Endometrium (tissue), 2 donors: ENCODE measurements around the gene DGKG.

Experiments used
- FAIRE-seq: peaks from 2 replicates; lab custom pipeline; 2012; peaks lifted over from hg19 to GRCh38; lab: Jason Lieb, UNC
- donor health status: control.
- donor health status: control.

Gene DGKG

DNA sequence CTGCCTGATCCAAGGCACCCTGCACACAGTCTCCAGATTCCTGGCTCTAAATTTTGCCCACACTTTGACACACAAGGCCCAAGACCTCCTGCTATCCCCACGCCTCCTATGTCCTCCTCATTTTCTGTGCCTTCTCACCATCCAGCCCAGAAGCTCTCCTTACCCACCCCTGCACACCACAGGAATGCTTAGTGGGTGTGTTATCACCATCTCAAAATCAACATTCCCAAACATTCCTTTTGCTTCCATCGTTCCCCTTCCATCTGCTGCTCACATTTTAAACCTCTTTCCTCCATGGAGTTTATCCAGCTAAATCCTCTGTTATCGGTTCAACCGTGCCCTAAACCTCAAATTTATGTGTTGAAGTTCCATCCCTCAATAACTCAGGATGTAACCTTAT is 43.9 kb downstream of the DGKG start:
- no peak for FAIRE-seq

DNA sequence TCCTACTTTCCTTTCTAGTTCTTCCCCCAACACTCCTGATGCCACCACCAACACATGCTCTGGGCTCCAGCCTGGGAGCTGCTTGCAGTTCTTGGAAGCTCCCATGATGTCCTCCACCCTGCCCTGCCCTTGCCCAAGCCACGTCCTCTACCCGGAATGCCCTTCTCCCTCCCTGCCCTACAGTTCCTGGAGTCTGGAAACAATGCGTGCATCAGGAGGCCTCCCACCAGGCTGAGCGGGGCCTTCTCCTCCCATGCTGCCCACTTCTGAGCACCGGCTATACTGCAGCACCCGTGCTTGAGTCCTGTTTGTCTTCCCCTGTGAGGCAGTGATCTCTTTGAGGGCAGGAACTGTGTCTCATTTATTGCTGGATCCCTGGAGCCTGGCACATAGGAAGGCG is 44.6 kb downstream of the DGKG start:
- FAIRE-seq: no peak

DNA sequence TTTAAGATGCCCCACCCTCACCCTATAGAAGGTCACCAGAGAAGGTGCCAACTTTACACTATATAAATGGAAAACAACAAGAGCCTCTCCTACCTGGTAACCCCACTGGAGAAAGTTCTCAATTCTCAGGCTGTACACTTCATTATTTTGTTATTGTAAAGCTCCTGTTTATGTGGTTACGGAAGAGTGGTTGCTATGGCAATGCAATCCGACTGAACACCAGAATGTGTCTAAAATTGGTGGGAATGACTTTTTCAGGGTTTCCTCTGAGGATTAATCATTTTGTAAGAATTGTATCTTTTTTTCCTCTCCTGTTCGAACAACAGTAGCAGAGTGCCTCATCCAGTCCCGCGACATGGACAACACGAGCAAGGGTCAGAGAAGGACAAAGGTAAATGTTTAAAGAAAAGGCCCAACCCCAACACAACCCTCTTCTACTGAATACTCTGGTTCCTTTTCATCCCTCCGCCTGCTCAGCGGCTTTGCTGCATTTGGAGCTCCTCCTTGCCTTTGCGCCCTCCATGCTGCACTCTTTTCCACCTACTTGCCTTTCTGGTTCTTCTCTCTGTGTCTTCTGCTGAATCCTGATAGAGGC is 45.3 kb downstream of the DGKG start:
- FAIRE-seq: no peak

DNA sequence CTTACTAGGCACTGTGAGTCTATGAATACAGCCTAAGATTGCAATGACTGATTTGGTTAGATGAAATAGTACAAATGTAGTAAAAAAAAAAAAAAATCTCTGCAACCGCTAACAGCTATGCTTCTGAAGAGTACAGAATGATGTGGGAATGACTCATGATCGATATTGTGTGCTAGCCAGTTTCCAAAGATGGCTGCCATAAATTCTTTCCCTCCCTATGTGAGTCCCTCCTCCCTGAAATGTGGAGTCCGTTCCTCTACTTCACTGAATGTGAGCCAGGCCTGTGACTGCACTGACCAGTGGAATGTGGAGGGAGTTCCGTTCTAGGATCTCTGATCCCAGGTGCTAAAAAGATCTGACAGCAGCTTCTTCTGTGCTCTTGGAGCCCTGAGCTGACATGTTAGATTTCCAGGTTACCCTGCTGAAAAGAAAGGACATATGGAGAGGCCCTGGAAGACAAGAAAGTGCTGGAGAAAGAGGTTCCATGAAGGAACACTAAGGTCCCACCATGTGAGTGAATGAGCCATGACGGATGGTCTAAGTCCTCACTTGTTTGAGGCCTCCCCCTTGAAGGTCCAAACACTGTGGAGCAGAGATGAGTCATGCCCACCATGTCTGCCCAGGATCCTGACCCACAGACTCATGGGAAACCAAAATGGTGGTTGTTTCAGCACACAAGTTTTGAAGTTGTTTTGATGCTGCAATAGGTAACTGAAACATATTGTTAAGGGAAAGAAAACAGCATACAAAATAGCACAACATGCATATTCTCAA is 46.3 kb downstream of the DGKG start:
- no peak for FAIRE-seq

DNA sequence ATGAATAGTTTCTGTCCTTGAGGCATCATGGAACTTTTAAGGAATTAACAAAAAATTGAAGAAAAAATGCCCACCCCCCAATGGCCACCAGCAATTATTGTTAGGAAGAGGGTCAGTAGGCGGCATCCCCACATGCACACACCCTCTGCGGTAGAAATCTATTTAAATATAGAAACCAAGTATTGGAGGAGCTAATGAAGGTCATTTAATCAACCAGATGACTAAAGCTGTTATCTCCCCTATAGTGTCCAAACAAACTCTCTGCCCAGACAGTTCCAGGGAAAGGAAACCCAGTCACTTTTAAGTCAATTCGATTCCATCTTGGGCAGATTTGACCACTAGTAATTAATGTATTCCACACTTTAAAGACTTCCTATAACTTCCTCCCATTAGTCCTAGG is 47.1 kb downstream of the DGKG start:
- FAIRE-seq: no peak

- FAIRE-seq: no peak
Measured at GRCh38 chr3:186311441-186311840, 50.6 kb downstream of the DGKG start.

DNA sequence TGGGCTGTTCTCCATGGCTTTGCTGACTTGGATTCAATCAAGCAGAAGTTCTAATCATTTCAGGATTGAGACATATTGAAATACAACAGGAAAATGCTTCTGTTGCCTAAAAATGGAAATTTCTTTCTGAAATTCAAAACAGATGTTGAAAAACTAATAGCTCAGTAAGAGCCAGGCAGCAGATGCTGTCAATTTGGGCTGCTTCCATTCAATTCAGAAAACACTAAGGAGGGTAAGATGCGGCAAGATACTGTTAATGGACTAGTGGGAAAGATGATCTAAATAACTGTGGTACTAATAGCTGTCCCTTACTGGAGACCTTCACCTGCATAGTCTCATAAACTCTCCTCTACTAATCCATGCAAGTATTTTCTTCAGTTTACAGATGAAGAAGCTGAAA is 53.5 kb downstream of the DGKG start:
- no peak for FAIRE-seq

- peak; percentile 29 for FAIRE-seq
Measured at GRCh38 chr3:186307594-186308221, 54.3 kb downstream of the DGKG start.

GRCh38 chr3:186305286-186305685 is 56.7 kb downstream of the DGKG start:
- FAIRE-seq: no peak

GRCh38 chr3:186303965-186304364 is 58.1 kb downstream of the DGKG start:
- FAIRE-seq: no peak

DNA sequence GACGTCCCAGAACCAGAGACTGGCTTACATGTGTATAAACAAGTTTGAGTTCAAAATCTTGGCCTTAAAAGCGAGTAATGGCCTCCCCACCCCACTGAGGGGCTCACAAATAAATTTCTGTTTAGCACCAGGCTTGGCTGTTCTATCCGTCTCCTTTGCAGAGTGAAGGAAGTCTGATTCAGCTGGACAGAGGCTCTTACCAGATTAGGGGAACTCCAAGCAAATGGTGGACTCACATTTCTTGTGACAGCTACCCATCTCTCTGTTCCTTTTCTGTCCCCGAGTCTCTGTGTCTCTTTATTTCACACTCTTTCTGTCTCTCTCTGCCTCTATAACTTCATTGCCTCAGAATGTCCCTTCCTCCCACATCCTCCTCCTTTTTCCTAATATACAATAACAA is 62.7 kb downstream of the DGKG start:
- FAIRE-seq: no peak

DNA sequence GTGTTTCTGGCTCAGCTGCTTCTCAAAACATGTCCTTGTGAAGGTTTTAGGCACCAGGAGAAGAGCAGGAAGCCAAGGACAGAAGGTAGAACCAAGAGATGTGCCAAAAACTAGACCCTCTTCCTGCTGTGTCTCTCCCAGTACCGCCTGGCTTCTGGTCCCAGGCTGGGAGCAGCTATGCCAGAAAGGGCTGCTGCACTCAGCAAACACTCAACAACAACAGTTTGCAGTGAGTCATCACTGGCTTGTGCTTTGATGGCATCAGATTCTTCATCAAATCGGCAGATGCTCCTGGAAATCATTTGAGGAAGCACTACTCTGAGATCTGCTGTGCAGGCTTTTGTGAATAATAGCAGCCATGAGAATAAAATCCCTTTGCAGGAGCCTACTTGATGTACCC is 63.2 kb downstream of the DGKG start:
- FAIRE-seq: no peak

DNA sequence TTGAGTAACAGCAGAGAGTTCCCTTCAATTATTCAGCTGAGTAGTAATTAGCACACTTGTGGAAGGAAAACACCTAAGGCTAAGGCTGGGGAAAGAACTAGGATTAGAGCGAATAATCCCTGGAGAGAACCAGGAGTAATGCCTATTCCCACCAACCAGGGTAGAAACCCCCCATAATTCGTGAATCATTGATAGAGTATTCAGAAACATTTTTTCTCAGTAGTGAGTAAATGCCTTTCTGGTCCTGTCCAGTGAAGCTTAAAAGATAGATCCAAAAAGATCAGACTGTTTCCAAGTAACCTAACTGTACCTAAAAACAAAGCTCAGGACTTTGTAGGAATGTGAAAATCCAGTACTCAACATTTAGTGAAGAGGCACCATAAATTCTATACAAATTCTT is 71.2 kb downstream of the DGKG start:
- no peak for FAIRE-seq

DNA sequence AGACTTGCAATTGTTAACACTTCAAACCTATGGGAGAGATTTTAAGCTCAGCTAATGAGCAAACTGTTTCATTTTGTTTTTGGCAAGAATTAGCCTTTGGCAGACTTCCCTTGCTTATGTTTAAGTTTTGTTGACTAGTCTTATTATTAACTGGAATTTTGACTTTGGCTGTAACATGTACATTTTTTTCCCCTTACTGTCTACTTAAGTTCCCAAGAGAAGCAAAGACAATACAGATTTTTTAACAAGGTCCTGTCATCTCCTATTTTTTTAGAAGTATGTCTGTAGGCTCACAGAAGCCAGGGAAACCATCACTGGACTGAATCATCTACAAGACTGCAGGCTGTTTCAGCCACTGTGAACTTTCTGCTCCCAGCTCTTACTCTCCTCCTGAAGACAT is 74.3 kb downstream of the DGKG start:
- no peak for FAIRE-seq

- FAIRE-seq: no peak
Measured at GRCh38 chr3:186286114-186286513, 75.9 kb downstream of the DGKG start.

GRCh38 chr3:186284661-186285060 is 77.4 kb downstream of the DGKG start:
- FAIRE-seq: no peak

GRCh38 chr3:186284349-186284652 is 77.7 kb downstream of the DGKG start:
- no peak for FAIRE-seq

DNA sequence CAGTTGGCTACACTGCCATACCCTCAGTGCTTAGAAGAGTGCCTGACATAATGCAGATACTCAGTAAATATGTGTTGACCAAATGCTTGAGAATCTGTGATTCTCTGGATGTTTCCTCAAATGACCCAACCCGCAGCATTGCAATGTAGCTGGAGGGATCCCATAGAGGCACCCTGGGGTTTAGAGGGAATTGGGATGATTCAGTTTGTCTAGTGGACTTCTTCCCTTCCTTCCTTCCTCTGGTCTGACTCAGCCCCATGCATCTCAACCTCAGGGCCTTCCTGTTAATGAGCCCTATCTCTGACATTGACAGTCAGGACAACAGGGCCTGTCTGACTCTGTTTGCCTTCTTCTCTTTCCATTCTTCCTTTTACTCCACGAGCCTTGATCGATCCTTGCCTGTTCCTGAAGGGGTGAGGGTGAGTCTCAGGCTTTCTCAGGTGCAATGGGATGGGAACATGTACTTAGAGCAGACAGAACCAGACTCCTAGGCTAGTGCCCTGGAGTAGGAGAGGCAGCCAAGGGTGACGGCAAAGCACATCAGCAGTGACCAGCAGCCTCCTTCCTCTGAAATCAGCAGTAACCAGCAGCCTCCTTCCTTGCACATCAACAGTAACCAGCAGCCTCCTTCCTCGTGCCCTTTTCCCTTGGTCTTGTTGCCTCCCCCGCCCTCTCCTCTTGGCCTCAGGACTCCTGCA is 78.2 kb downstream of the DGKG start:
- no peak for FAIRE-seq

DNA sequence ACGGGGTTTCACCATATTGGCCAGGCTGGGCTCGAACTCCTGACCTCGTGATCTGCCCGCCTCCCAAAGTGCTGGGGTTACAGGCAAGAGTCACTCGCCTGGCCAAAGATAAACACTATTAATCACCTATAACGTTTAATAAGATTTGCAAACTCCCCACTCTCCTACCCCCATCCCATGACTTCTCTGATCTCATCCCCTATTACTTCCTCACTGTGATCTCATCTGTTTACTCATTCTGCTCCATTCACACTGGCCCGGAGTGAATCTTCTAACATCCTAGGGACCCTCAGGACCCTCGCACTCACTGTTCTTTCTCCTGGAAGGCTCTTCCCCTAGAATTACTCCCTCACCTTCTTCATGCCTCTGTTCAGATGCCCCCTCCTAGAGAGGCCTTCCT is 78.9 kb downstream of the DGKG start:
- no peak for FAIRE-seq

GRCh38 chr3:186281176-186281575 is 80.9 kb downstream of the DGKG start:
- FAIRE-seq: no peak

- no peak for FAIRE-seq
Measured at GRCh38 chr3:186280737-186281136, 81.3 kb downstream of the DGKG start.

DNA sequence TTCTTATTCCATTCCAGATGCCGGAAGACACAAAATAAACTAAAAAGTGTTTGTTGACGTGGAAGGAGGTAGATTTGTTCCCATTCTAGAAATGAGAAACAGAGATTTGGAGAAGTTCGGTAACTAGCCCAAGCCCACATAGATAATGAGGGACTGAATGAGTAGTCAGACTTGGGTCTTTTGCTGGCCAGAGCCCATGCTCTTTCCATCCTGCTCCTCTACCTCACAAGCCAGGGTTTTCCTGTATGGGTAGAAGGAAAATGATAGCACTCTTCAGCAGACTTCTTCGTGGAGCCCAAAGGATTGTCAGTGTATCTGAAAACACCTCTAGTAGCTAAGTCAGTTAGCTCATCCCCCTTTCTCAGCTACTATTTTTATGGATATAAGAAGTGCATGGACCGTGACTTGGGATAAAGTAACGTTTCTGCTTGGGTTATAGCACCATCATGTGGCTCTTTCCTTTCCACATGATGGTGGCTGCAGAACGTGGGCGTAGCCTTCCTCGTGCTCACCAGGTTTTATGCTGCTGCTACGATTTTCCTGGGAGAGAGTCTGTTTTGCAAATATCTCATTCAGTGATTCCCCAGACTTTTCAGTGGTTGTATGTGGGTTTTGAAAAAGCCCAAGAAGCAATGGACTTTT is 84.6 kb downstream of the DGKG start:
- FAIRE-seq: peak; percentile 15

DNA sequence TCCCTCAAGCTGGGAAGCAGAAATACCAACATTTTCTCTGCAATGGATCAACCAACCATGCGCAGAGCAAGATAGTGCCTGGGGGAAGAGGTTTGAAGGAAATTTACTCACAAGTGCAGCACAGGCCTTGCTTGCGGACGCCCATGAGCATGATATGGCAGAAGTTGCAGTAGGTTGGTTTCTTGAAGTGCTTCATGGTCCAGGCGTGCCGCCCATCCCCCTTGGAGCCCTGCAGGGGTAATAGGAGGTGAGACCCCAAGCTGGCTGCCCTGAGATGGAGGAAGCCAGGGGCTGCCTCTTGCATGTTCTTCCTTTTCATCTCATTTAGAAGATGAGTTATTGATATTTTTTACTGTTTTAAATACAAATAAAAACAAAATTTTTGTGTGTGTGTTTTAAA is 86.6 kb downstream of the DGKG start:
- no peak for FAIRE-seq
